ENCODE results near the gene C5AR2.
"Not testable (repeated sequence)": the region's sequence is repeated elsewhere in the genome, so short reads cannot be mapped to it uniquely, and the experiment has no call there.

DNA sequence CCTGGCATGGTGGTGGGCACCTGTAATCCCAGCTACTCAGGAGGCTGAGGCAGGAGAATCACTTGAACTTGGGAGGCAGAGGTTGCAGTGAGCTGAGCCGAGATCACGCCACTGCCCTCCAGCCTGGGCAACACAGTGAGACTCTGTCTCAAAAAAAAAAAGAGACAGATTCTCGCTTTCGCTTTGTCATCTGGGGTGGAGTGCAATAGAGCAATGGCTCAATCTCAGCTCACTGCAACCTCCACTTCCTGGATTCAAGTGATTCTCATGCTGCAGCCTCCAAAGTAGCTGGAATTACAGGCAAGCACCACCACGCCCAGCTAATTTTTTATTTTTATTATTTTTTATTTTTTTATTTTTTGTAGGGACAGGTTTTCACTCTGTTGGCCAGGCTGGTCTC is 56.7 kb downstream of the C5AR2 start:
- TF ChIP-seq JUN (CRISPR knock-in tag; IDR thresholded peaks at IDR 0.05); NR1H2 (CRISPR knock-in tag; IDR thresholded peaks at IDR 0.05); IRF2 (CRISPR knock-in tag; IDR thresholded peaks at IDR 0.05; ENCODE audit: borderline replicate concordance, low read depth); ATF1 (CRISPR knock-in tag; IDR thresholded peaks at IDR 0.05); ATF6 (CRISPR knock-in tag; IDR thresholded peaks at IDR 0.05): not testable (repeated sequence)
- TF ChIP-seq, protein P1, sequence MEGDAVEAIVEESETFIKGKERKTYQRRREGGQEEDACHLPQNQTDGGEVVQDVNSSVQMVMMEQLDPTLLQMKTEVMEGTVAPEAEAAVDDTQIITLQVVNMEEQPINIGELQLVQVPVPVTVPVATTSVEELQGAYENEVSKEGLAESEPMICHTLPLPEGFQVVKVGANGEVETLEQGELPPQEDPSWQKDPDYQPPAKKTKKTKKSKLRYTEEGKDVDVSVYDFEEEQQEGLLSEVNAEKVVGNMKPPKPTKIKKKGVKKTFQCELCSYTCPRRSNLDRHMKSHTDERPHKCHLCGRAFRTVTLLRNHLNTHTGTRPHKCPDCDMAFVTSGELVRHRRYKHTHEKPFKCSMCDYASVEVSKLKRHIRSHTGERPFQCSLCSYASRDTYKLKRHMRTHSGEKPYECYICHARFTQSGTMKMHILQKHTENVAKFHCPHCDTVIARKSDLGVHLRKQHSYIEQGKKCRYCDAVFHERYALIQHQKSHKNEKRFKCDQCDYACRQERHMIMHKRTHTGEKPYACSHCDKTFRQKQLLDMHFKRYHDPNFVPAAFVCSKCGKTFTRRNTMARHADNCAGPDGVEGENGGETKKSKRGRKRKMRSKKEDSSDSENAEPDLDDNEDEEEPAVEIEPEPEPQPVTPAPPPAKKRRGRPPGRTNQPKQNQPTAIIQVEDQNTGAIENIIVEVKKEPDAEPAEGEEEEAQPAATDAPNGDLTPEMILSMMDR (IDR thresholded peaks at IDR 0.05) = not testable (repeated sequence)
- TF ChIP-seq, protein P2, sequence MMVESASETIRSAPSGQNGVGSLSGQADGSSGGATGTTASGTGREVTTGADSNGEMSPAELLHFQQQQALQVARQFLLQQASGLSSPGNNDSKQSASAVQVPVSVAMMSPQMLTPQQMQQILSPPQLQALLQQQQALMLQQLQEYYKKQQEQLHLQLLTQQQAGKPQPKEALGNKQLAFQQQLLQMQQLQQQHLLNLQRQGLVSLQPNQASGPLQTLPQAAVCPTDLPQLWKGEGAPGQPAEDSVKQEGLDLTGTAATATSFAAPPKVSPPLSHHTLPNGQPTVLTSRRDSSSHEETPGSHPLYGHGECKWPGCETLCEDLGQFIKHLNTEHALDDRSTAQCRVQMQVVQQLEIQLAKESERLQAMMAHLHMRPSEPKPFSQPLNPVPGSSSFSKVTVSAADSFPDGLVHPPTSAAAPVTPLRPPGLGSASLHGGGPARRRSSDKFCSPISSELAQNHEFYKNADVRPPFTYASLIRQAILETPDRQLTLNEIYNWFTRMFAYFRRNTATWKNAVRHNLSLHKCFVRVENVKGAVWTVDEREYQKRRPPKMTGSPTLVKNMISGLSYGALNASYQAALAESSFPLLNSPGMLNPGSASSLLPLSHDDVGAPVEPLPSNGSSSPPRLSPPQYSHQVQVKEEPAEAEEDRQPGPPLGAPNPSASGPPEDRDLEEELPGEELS (CRISPR knock-in tag; IDR thresholded peaks at IDR 0.05) = not testable (repeated sequence)

Measured in WTC11 (cell line).